PC-3 (cell line): Measurements from ENCODE around the gene HNF4A.

Experiments used
- EZH2 ChIP-seq: fragments of 300-600 bp; sonication (generic); IDR thresholded peaks from one replicate; pipeline ENCODE4 v1.6.1; 2017; ENCODE audit warnings: antibody characterized with exemption, mild to moderate bottlenecking, low read length; ENCODE audit not compliant: unreplicated experiment
- TF ChIP-seq, protein P1 (sequence below): fragments of 300-600 bp; sonication (generic); conservative IDR thresholded peaks from 2 replicates; pipeline ENCODE4 v1.5.1; 2017; ENCODE audit warnings: antibody characterized with exemption, low read depth, mild to moderate bottlenecking, low read length

DNA sequence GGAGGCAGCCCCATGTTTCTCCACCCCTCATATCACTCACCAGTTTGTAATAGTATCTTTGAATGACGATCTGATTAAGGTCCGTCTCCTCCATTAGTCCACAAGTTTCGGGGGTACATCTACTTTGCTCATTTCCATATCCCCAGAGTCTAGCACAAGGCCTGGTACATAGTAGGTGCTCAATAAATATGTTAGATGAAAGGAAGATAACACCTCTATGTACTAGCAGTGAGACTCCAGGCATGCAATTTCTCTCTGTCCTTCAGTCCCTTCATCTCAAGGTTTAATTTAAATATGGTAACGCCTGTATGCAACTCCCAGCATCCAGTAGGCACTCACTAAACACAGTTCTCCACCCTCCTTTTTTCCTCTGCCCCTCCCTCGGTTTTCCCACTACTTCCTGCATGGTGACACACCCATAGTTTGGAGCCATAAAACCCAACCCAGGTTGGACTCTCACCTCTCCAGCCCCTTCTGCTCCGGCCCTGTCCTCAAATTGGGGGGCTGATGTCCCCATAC lies 461 bp upstream of the HNF4A start:
- TF ChIP-seq, protein P1, sequence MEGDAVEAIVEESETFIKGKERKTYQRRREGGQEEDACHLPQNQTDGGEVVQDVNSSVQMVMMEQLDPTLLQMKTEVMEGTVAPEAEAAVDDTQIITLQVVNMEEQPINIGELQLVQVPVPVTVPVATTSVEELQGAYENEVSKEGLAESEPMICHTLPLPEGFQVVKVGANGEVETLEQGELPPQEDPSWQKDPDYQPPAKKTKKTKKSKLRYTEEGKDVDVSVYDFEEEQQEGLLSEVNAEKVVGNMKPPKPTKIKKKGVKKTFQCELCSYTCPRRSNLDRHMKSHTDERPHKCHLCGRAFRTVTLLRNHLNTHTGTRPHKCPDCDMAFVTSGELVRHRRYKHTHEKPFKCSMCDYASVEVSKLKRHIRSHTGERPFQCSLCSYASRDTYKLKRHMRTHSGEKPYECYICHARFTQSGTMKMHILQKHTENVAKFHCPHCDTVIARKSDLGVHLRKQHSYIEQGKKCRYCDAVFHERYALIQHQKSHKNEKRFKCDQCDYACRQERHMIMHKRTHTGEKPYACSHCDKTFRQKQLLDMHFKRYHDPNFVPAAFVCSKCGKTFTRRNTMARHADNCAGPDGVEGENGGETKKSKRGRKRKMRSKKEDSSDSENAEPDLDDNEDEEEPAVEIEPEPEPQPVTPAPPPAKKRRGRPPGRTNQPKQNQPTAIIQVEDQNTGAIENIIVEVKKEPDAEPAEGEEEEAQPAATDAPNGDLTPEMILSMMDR: no peak
- TF ChIP-seq EZH2: no peak
